ENCODE measurements around the gene SPI1. TPM values are rescaled to one million over a fixed set of nuclear protein-coding genes. Genes with fewer than 3 reads are reported as not detected.

Gene SPI1
- total RNA-seq, 1 experiment from 2014 or later: 0.22 TPM

GRCh38 chr11:47389577-47390421 lies 11.5 kb upstream of the SPI1 start:
- ChIA-PET POLR2A (ENCODE audit: unreplicated experiment) (no interaction called here), CTCF (no interaction called here)
- intact Hi-C loops (cut with micrococcal nuclease): no loop called here
- ATAC-seq (no peak), DNase-seq (no peak)
- Histone ChIP-seq H3K9ac (ENCODE audit: low read length) (no peak overlapping the region), H3K4me1 (ENCODE audit: insufficient read depth, low read length) (no peaks in the 10 kb centered on the region), H3K4me2 (ENCODE audit: low read length) (no peak overlapping the region), H3K27me3 (ENCODE audit: low read length) (no peaks in the 10 kb centered on the region), H3K4me3 (ENCODE audit: low read length) (no peak overlapping the region), H3F3A (ENCODE audit: low read length, unreplicated experiment) (no peaks in the 10 kb centered on the region), H3K79me2 (ENCODE audit: low read length) (no peaks in the 10 kb centered on the region), H3K9me2 (replicated peaks; ENCODE audit: low read length) (no peaks in the 10 kb centered on the region), H3K36me3 (ENCODE audit: low read depth, low read length) (no peaks in the 10 kb centered on the region), H4K20me1 (ENCODE audit: low read length) (no peaks in the 10 kb centered on the region), H2AFZ (ENCODE audit: low read length) (no peak overlapping the region), H3K27ac (ENCODE audit: low read length) (no peak overlapping the region), H3K9me3 (ENCODE audit: low read length) (no peaks in the 10 kb centered on the region)
- TF ChIP-seq EZH2phosphoT487 (IDR thresholded peaks at IDR 0.05; ENCODE audit: borderline replicate concordance, low read length) (no peak), CTCF (conservative IDR thresholded peaks at IDR 0.05; ENCODE audit: low read depth, low read length) (no peak), EZH2 (IDR thresholded peaks at IDR 0.05; ENCODE audit: low read length, unreplicated experiment) (no peak)
- no TSS peak for BruUV-seq (replicated peaks)

GRCh38 chr11:47388697-47389576 lies 10.6 kb upstream of the SPI1 start:
- Histone ChIP-seq H3K9ac (ENCODE audit: low read length) (no peak overlapping the region), H3K27me3 (ENCODE audit: low read length) (no peaks in the 10 kb centered on the region), H3K4me2 (ENCODE audit: low read length) (no peak overlapping the region), H2AFZ (ENCODE audit: low read length) (no peak overlapping the region), H3K9me3 (ENCODE audit: low read length) (no peaks in the 10 kb centered on the region), H3F3A (ENCODE audit: low read length, unreplicated experiment) (no peaks in the 10 kb centered on the region), H3K4me3 (ENCODE audit: low read length) (no peak overlapping the region), H4K20me1 (ENCODE audit: low read length) (no peaks in the 10 kb centered on the region), H3K9me2 (replicated peaks; ENCODE audit: low read length) (no peaks in the 10 kb centered on the region), H3K36me3 (ENCODE audit: low read depth, low read length) (no peaks in the 10 kb centered on the region), H3K4me1 (ENCODE audit: insufficient read depth, low read length) (no peaks in the 10 kb centered on the region), H3K27ac (ENCODE audit: low read length) (no peak overlapping the region), H3K79me2 (ENCODE audit: low read length) (no peaks in the 10 kb centered on the region)
- BruUV-seq (replicated peaks): no TSS peak
- intact Hi-C loops (cut with micrococcal nuclease): no loop called here
- no peak for DNase-seq
- ChIA-PET CTCF (no interaction called here), POLR2A (ENCODE audit: unreplicated experiment) (no interaction called here)
- ATAC-seq: no peak
- TF ChIP-seq EZH2phosphoT487 (IDR thresholded peaks at IDR 0.05; ENCODE audit: borderline replicate concordance, low read length) (no peak), CTCF (conservative IDR thresholded peaks at IDR 0.05; ENCODE audit: low read depth, low read length) (no peak), EZH2 (IDR thresholded peaks at IDR 0.05; ENCODE audit: low read length, unreplicated experiment) (no peak)

Data from PC-3 (cell line).